ENCODE results near the gene ZCCHC7.

DNA sequence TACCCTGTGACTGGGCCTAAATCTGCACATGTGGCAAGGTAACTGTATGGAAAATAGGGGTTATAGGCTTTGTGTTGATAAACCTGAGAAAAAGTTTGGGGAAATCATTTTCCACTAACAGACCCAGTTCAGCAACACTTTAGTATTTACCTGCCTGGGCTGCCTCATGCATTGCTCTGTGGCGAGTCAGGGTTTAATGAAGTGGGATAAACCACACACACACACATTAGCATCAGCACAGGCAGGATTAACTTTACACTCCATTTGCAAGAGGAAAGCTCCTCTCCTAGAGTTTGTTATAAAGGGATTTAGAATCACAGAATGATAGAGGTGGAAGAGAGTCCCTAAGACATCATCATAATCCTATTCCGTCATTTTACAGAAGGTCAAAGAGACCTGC is 20.0 kb upstream of the ZCCHC7 start:
- TF ChIP-seq EZH2 (IDR thresholded peaks at IDR 0.05; ENCODE audit: insufficient read depth, poor library complexity, severe bottlenecking) (no peak), EZH2phosphoT487 (IDR thresholded peaks at IDR 0.05; ENCODE audit: insufficient read depth, low read depth) (no peak)

Data from GM23248 (cell line).